H9 (cell line): Measurements from ENCODE around the gene MECP2. TPM values are rescaled to one million over a fixed set of nuclear protein-coding genes. Genes with fewer than 3 reads are reported as not detected.

Experiments used
- DNase-seq: peaks from one replicate; pipeline ENCODE4 v3.0.0-alpha.2; 2017
- H2AFZ ChIP-seq: one replicate; pipeline ENCODE4 v1.6.1; 2013; ENCODE audit warnings: mild to moderate bottlenecking, low read length, control low read depth, moderate library complexity
- H2AK5ac ChIP-seq: 2 replicates; pipeline ENCODE4 v1.6.1; 2013; ENCODE audit warnings: low read length, control low read depth, mixed read lengths; ENCODE audit not compliant: insufficient read length
- H2BK120ac ChIP-seq: one replicate; pipeline ENCODE4 v1.6.1; 2013; ENCODE audit warnings: low read depth, mild to moderate bottlenecking, low read length, control low read depth, inconsistent platforms; ENCODE audit not compliant: poor library complexity, severe bottlenecking
- H2BK12ac ChIP-seq: 2 replicates; pipeline ENCODE4 v1.6.1; 2013; ENCODE audit warnings: low read length, control low read depth, mixed read lengths, low read depth; ENCODE audit not compliant: insufficient read length
- H2BK15ac ChIP-seq: 2 replicates; pipeline ENCODE4 v1.6.1; 2013; ENCODE audit warnings: low read depth, low read length, control low read depth
- H2BK20ac ChIP-seq: one replicate; pipeline ENCODE4 v1.6.1; 2013; ENCODE audit warnings: low read depth, mild to moderate bottlenecking, low read length, control low read depth, inconsistent platforms; ENCODE audit not compliant: poor library complexity, severe bottlenecking
- H2BK5ac ChIP-seq: 2 replicates; pipeline ENCODE4 v1.6.1; 2013; ENCODE audit warnings: low read length, control low read depth, mixed read lengths; ENCODE audit not compliant: insufficient read length
- H3K14ac ChIP-seq: 2 replicates; pipeline ENCODE4 v1.6.1; 2013; ENCODE audit warnings: low read length, control low read depth; ENCODE audit not compliant: insufficient read depth
- H3K18ac ChIP-seq: 2 replicates; pipeline ENCODE4 v1.6.1; 2013; ENCODE audit warnings: low read depth, mild to moderate bottlenecking, mixed read lengths, low read length, control low read depth; ENCODE audit not compliant: insufficient read length
- H3K23ac ChIP-seq: 2 replicates; pipeline ENCODE4 v1.6.1; 2013; ENCODE audit warnings: low read length, control low read depth, mixed read lengths, low read depth; ENCODE audit not compliant: insufficient read length
- H3K23me2 ChIP-seq: 2 replicates; pipeline ENCODE4 v1.6.1; 2013; ENCODE audit warnings: low read depth, mild to moderate bottlenecking, mixed read lengths, low read length, control low read depth; ENCODE audit not compliant: insufficient read length, poor library complexity, severe bottlenecking
- H3K27ac ChIP-seq: 2 replicates; pipeline ENCODE4 v1.5.1; 2013; ENCODE audit warnings: low read length, control low read depth, mixed read lengths, low read depth; ENCODE audit not compliant: insufficient read length
- H3K27me3 ChIP-seq: 2 replicates; pipeline ENCODE4 v1.6.1; 2013; ENCODE audit warnings: low read length, control low read depth, inconsistent platforms; ENCODE audit not compliant: insufficient read depth
- H3K4ac ChIP-seq: 2 replicates; pipeline ENCODE4 v1.6.1; 2013; ENCODE audit warnings: low read depth, mild to moderate bottlenecking, control low read depth, inconsistent platforms, low read length, moderate library complexity
- H3K4me1 ChIP-seq: 2 replicates; pipeline ENCODE4 v1.6.1; 2013; ENCODE audit warnings: low read length, control low read depth, inconsistent platforms; ENCODE audit not compliant: insufficient read depth
- H3K4me2 ChIP-seq: 2 replicates; pipeline ENCODE4 v1.6.1; 2013; ENCODE audit warnings: low read length, control low read depth, mixed read lengths; ENCODE audit not compliant: insufficient read length, insufficient read depth
- H3K56ac ChIP-seq: 2 replicates; pipeline ENCODE4 v1.6.1; 2013; ENCODE audit warnings: low read depth, mild to moderate bottlenecking, mixed read lengths, low read length, control low read depth; ENCODE audit not compliant: insufficient read length
- H3K79me1 ChIP-seq: 2 replicates; pipeline ENCODE4 v1.6.1; 2013; ENCODE audit warnings: low read depth, mild to moderate bottlenecking, moderate library complexity, low read length, control low read depth, inconsistent platforms; ENCODE audit not compliant: insufficient read depth, poor library complexity, severe bottlenecking
- H3K79me2 ChIP-seq: 2 replicates; pipeline ENCODE4 v1.6.1; 2013; ENCODE audit warnings: low read length, control low read depth, inconsistent platforms; ENCODE audit not compliant: insufficient read depth
- H3K9ac ChIP-seq: 2 replicates; pipeline ENCODE4 v1.6.1; 2013; ENCODE audit warnings: low read length, control low read depth, mixed read lengths; ENCODE audit not compliant: insufficient read length; ENCODE audit errors: extremely low read depth
- H3K9me3 ChIP-seq: one replicate; pipeline ENCODE4 v1.6.1; 2013; ENCODE audit warnings: low read depth, low read length, inconsistent platforms; ENCODE audit not compliant: control insufficient read depth
- H3T11ph ChIP-seq: one replicate; pipeline ENCODE4 v1.6.1; 2013; ENCODE audit warnings: mild to moderate bottlenecking, low read length, control low read depth, inconsistent platforms
- H4K20me1 ChIP-seq: one replicate; pipeline ENCODE4 v1.6.1; 2013; ENCODE audit not compliant: control insufficient read depth, insufficient read length, insufficient read depth
- H4K5ac ChIP-seq: 2 replicates; pipeline ENCODE4 v1.6.1; 2013; ENCODE audit warnings: low read depth, mild to moderate bottlenecking, mixed read lengths, low read length, control low read depth; ENCODE audit not compliant: insufficient read length
- H4K8ac ChIP-seq: replicated peaks from 2 replicates; pipeline ENCODE4 v1.6.1; 2013; ENCODE audit warnings: low read length, control low read depth, mixed read lengths, low read depth; ENCODE audit not compliant: insufficient read length
- H4K91ac ChIP-seq: 2 replicates; pipeline ENCODE4 v1.6.1; 2013; ENCODE audit warnings: low read depth, mild to moderate bottlenecking, moderate library complexity, mixed read lengths, low read length, control low read depth; ENCODE audit not compliant: insufficient read length
- H3K27ac Mint-ChIP-seq, 3 experiments: 2 replicates in 2 of 3; 3 replicates in 1 of 3; pipeline ENCODE4 v1.8.0; 2020 to 2021; ENCODE audit warnings: mixed read lengths in 3 of 3, mild to moderate bottlenecking in 1 of 3, moderate library complexity in 1 of 3
- H3K27me3 Mint-ChIP-seq: 2 replicates; pipeline ENCODE4 v1.8.0; 2021; ENCODE audit warnings: low read depth, mild to moderate bottlenecking, moderate library complexity, mixed read lengths
- H3K36me3 Mint-ChIP-seq, 3 experiments: 2 replicates in 2 of 3; 3 replicates in 1 of 3; pipeline ENCODE4 v1.8.0; 2020 to 2021; ENCODE audit warnings: low read depth in 3 of 3, mixed read lengths in 3 of 3; ENCODE audit not compliant: insufficient read depth in 1 of 3
- H3K4me1 Mint-ChIP-seq, 2 experiments: 2 replicates each; pipeline ENCODE4 v1.8.0; 2020; ENCODE audit warnings: mixed read lengths in 2 of 2
- H3K4me3 Mint-ChIP-seq, 2 experiments: 2 replicates in 1 of 2; 3 replicates in 1 of 2; pipeline ENCODE4 v1.8.0; 2020 to 2021; ENCODE audit warnings: mild to moderate bottlenecking in 2 of 2, mixed read lengths in 2 of 2, moderate library complexity in 1 of 2
- H3K9me3 Mint-ChIP-seq, 2 experiments: 2 replicates in 1 of 2; 3 replicates in 1 of 2; pipeline ENCODE4 v1.8.0; 2020; ENCODE audit warnings: mild to moderate bottlenecking in 2 of 2, mixed read lengths in 2 of 2, moderate library complexity in 1 of 2
- WGBS: extraction: QIAGEN DNeasy Blood & Tissue Kit; methylation state at CpG from one replicate; pipeline ENCODE4 v1.1.7; 2013; ENCODE audit warnings: missing lambda C conversion rate, low lambda C conversion rate, mixed read lengths; ENCODE audit not compliant: insufficient read length; ENCODE audit errors: extremely low coverage; 5-methylcytosine and 5-hydroxymethylcytosine counted together
- total RNA-seq: library from RNA; stranded (reverse); gene quantifications from 2 replicates; pipeline ENCODE4 v1.2.1, GENCODE V29; 2021
- TF ChIP-seq, protein P1 (sequence below): fragments of 200-600 bp; sonication (generic); conservative IDR thresholded peaks from 3 replicates; pipeline ENCODE4 v1.8.0; 2021; ENCODE audit warnings: antibody characterized with exemption, mild to moderate bottlenecking

Gene MECP2
- total RNA-seq, 1 experiment from 2014 or later, result 32.2 TPM

DNA sequence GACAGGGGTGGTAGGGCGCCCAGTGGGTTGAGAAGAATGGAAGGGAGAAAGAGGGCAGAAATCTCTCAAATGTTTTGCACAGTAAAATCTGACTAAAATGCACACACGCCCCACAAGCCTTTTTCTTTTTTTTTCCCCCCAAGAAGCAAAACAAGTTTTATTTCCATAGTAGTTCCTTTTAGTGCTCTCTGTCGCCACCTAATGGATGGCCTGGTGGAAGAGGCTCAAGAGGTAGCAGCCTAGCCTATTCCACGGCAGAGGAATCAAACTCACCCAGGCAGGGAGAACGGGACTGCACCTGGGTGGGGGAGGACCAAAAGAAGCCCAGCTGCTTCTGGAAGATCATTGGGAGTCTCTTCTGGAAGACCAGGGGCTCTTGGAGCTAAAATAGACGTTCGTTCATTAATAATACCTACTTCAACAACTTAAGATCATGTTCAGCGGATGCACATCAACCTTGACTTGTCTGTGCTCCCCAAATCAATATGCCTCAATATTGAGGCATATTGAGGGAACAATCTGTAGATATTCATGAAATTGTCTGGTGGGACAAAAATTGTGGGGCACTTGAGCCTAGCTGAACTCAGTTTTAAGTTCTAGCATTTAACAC lies 46.2 kb downstream of the MECP2 start:
- H3K79me2 ChIP-seq, result no peaks in the 10 kb centered on the region
- no peaks in the 10 kb centered on the region for H4K20me1 ChIP-seq
- no peak overlapping the region for H3K4me2 ChIP-seq
- H3K56ac ChIP-seq, result no peak overlapping the region
- H3K9me3 ChIP-seq, result peaks cover 40% of the 10 kb centered on the region
- no peaks in the 10 kb centered on the region for H3K79me1 ChIP-seq
- no peak overlapping the region for H4K8ac ChIP-seq
- no peak overlapping the region for H4K91ac ChIP-seq
- H2AFZ ChIP-seq, result no peak overlapping the region
- no peak overlapping the region for H3K14ac ChIP-seq
- H3K4ac ChIP-seq, result no peak overlapping the region
- H3K9me3 Mint-ChIP-seq, result peaks cover 72 to 77% of the 10 kb centered on the region in 2 experiments
- no peak overlapping the region for H2BK12ac ChIP-seq
- H3K23ac ChIP-seq, result no peak overlapping the region
- no peak overlapping the region for H2AK5ac ChIP-seq
- no peak overlapping the region for H2BK20ac ChIP-seq
- no peak overlapping the region for H2BK5ac ChIP-seq
- no peak overlapping the region for H3K27ac ChIP-seq
- WGBS, result no CpG with 5 or more reads among the region's 8 CpGs
- H3K9ac ChIP-seq, result no peak overlapping the region
- peaks cover 21 to 24% of the 10 kb centered on the region in 2 experiments for H3K4me1 Mint-ChIP-seq
- no peak overlapping the region for H3K4me3 Mint-ChIP-seq
- H3K27me3 Mint-ChIP-seq, result no peaks in the 10 kb centered on the region; the same call in none of the 2 replicates
- H3K27ac Mint-ChIP-seq, result no peak overlapping the region; a peak in 1 of 7 replicates
- H3K18ac ChIP-seq, result no peak overlapping the region
- no peaks in the 10 kb centered on the region for H3K27me3 ChIP-seq
- no peak overlapping the region for H2BK120ac ChIP-seq
- H3K36me3 Mint-ChIP-seq, result peaks cover 34 to 55% (median 45%) of the 10 kb centered on the region in 3 experiments
- TF ChIP-seq, protein P1, sequence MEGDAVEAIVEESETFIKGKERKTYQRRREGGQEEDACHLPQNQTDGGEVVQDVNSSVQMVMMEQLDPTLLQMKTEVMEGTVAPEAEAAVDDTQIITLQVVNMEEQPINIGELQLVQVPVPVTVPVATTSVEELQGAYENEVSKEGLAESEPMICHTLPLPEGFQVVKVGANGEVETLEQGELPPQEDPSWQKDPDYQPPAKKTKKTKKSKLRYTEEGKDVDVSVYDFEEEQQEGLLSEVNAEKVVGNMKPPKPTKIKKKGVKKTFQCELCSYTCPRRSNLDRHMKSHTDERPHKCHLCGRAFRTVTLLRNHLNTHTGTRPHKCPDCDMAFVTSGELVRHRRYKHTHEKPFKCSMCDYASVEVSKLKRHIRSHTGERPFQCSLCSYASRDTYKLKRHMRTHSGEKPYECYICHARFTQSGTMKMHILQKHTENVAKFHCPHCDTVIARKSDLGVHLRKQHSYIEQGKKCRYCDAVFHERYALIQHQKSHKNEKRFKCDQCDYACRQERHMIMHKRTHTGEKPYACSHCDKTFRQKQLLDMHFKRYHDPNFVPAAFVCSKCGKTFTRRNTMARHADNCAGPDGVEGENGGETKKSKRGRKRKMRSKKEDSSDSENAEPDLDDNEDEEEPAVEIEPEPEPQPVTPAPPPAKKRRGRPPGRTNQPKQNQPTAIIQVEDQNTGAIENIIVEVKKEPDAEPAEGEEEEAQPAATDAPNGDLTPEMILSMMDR, result peak; percentile 74
- peak; percentile 49 for DNase-seq
- H3T11ph ChIP-seq, result no peak overlapping the region
- no peak overlapping the region for H2BK15ac ChIP-seq
- no peak overlapping the region for H4K5ac ChIP-seq
- no peaks in the 10 kb centered on the region for H3K23me2 ChIP-seq
- H3K4me1 ChIP-seq, result no peaks in the 10 kb centered on the region
